DMS79 (cell line): Measurements from ENCODE around the gene ANKS3.
"Not testable (repeated sequence)": the region's sequence is repeated elsewhere in the genome, so short reads cannot be mapped to it uniquely, and the experiment has no call there.

ENCODE experiments used
- DNase-seq: peaks from one replicate; lab custom pipeline; 2025; lab: John Stamatoyannopoulos, UW

ANKS3 gene

GRCh38 chr16:4667203-4667963 lies 66.7 kb downstream of the ANKS3 start:
- no peak for DNase-seq

- no peak for DNase-seq
These were observed 67.4 kb downstream of the ANKS3 start for GRCh38 chr16:4666537-4667202.

GRCh38 chr16:4664538-4665418 lies 69.3 kb downstream of the ANKS3 start:
- DNase-seq = peak; percentile 70

- no peak for DNase-seq
These were observed 70.2 kb downstream of the ANKS3 start for GRCh38 chr16:4663777-4664465.

- DNase-seq = no peak
These were observed 70.7 kb downstream of the ANKS3 start for GRCh38 chr16:4663465-4663776.

- DNase-seq = peak; percentile 65
These were observed 72.4 kb downstream of the ANKS3 start for GRCh38 chr16:4661661-4662060.

- DNase-seq = peak; percentile 63
These were observed 73.5 kb downstream of the ANKS3 start for GRCh38 chr16:4660454-4661007.

GRCh38 chr16:4659363-4660353 lies 74.4 kb downstream of the ANKS3 start:
- DNase-seq = no peak

GRCh38 chr16:4656695-4657686 lies 77.1 kb downstream of the ANKS3 start:
- DNase-seq = no peak

- DNase-seq = no peak
These were observed 77.8 kb downstream of the ANKS3 start for GRCh38 chr16:4656221-4656620.

GRCh38 chr16:4655801-4656200 lies 78.3 kb downstream of the ANKS3 start:
- DNase-seq = no peak

GRCh38 chr16:4654964-4655590 lies 79.0 kb downstream of the ANKS3 start:
- DNase-seq = no peak

- DNase-seq = peak; percentile 79
These were observed 79.8 kb downstream of the ANKS3 start for GRCh38 chr16:4654011-4654963.

GRCh38 chr16:4652561-4652960 lies 81.5 kb downstream of the ANKS3 start:
- DNase-seq = no peak

- DNase-seq = no peak
These were observed 82.2 kb downstream of the ANKS3 start for GRCh38 chr16:4651827-4652226.

- not testable (repeated sequence) for DNase-seq
These were observed 83.5 kb downstream of the ANKS3 start for GRCh38 chr16:4650443-4651074.

- DNase-seq = no peak
These were observed 84.2 kb downstream of the ANKS3 start for GRCh38 chr16:4649744-4650442.
